Stimulated activated CD4-positive, alpha-beta T cell treated with anti-CD3 and anti-CD28 coated beads, Interleukin-12 subunit alpha, Interleukin-12 subunit beta, amount 100 ng/mL, for 48 hours (primary cell): ENCODE data around the gene PFKP.
"Not testable (repeated sequence)": the region's sequence is repeated elsewhere in the genome, so short reads cannot be mapped to it uniquely, and the experiment has no call there.

ENCODE experiments used
- DNase-seq, 3 donors: peaks; one replicate each; pipeline ENCODE4 v3.0.0-alpha.2; 2020; ENCODE audit warnings: low read depth in 2 of 3, low spot score in 1 of 3

Gene PFKP

DNA sequence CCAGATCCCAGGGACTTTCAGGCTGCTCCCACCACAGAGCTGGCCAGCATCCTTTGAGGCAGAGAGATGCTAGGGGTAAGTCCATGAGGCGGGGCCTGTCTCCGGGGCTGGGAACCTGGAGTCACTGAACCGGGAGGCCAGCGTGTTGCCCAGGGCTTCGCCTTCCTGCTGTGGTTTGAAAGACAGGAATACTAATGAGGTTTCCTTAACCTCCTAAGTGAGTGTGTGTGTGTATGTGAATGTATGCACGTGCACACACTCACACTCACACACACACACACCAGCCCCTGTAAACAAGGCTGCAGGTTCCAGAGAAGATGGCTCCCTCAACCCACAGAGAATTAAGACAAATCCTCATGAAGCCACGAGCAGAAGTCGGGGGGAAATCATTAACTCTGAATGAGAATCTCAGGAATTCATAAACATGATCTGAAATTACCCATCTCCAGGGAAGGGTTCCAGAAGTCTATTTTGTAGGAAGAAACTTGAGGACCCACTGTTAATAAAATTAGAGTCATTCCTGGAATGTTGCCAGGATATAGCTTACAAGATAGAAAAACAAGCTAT lies 20.3 kb upstream of the PFKP start:
- DNase-seq, result no peak

- DNase-seq, result no peak
Measured at GRCh38 chr10:3047596-3047995, 19.8 kb upstream of the PFKP start.

DNA sequence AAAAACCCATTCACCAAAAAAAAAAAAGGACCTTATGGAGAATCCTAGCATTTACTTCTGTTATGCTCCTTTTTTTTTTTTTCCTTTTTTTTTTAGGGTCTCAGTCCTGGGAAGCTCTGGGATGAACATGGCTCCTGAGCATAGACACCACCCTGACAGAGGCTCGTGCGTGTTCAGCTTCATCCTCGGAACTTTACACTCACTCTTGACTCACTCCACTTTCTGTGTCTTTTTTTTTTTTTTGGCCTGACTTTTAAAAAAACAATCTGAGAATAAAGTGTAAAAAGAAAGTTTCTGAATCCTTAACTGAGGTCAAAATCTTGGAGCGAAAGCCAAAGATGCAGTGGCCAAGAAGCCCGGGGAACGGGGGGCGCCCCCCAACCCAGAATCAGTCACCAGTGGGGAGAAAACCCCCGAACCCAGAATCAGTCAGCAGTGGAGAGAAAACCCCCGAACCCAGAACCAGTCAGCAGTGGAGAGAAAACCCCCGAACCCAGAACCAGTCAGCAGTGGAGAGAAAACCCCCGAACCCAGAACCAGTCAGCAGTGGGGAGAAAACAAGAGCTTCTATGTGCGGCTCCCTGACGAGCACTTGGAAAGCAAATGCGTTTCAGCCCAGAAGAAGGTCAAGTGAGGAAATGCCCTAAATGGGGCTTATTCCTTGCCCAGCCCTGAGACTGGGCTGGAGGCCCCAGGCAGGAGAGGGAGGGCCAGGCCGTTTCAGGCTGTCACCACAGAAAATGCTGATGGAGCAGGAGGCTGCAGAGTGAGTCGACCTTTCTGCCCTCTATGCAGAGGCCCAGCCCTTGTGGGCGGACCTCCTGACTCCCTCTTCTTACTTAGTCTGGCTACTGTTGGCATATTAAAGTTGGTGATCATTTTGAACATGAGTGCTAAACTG lies 19.0 kb upstream of the PFKP start:
- DNase-seq, result no peak

DNA sequence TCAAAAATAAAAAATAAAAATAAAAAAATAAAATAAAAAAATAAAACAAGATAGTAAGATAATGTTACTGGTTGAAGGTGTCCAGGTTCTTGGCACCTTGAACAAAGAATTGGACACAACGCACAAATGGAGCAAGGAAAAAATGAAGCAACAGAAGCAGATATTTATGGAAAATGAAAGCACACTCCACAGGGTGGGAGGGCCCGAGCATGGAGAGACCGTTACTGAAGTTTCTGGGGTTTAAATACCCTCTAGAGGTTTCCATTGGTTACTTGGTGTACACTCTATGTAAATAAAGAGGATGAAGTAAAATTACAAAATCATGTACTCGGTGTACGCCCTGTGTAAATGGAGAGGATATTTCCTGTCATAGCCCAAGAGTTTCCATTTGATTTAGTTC lies 15.7 kb upstream of the PFKP start:
- DNase-seq, result no peak

DNA sequence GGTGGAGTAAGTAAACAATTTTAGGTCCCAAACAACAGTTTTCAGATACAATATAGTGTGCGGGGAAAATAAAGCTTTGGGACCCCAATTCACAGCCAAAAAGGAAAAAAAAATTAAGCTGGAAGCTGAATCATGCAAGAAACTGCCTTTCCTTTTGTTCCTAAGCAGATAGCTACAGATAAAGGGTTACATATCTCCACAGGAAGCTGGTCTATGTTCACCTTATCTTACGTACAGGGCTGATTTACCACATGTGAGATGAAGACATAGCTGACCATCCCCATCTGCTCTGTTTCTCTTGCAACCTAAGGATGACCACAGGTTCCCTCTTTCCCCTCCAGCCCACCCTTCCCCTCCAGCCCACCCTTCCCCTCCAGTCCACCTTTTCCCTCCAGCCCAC lies 14.2 kb upstream of the PFKP start:
- no peak for DNase-seq

GRCh38 chr10:3054183-3054850 lies 13.0 kb upstream of the PFKP start:
- no peak for DNase-seq

GRCh38 chr10:3054851-3055199 lies 12.5 kb upstream of the PFKP start:
- DNase-seq, result no peak

DNA sequence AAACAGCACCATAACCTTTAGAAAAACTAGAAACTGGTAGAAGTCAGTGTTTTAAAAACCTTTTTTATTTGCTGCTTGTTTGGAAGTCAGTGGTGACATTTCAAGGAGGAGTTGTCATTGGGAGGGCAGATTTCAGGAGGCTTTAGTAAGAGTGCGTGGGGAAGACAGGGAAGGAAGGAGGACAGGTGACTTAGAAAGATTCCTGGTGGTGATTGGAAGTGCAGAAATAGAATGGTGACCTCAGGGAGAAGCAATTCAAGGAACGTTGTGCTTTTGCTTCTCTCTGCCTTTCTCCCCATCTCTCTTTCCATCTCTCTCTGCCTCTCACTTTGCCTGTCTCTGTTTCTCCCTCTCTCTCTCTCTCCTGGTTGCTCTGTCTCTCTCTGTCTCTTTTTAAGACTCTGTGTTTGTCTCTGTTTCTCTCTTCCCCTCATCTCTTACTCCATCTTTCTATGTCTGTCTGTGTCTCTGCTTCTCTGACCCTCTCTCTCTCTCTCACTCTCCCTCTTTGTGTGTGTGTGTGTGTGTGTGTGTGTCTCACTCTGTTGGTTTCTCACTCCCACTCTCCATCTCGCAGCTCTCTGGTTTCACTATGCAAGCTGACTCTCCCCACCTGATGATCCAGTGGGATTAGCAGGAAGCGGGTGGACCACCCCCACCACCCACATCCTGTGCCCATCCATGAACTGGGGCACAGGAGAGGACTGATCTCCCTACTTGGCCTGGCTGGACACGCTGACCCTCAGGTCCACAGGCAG lies 10.9 kb upstream of the PFKP start:
- DNase-seq, result no peak

GRCh38 chr10:3057946-3058345 lies 9.4 kb upstream of the PFKP start:
- DNase-seq, result no peak

GRCh38 chr10:3059974-3060373 lies 7.4 kb upstream of the PFKP start:
- no peak for DNase-seq

DNA sequence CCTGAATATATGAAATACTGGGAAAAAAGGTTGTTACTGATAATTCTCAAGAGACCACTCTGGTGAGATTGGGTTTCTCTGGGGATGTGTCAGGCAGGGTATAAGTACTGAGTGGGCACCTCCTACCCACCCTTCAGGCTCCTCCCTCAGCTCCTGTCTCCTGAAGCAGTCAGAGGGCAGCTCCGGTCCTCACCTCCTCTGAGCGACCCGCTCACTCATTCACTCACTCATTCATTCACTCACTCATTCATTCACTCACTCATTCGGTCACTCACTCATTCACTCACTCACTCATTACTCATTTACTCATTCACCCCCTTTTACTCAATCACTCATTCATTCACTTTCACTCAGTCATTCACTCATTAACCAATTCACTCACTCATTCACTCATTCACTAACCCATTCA lies 6.9 kb upstream of the PFKP start:
- DNase-seq, result no peak

DNA sequence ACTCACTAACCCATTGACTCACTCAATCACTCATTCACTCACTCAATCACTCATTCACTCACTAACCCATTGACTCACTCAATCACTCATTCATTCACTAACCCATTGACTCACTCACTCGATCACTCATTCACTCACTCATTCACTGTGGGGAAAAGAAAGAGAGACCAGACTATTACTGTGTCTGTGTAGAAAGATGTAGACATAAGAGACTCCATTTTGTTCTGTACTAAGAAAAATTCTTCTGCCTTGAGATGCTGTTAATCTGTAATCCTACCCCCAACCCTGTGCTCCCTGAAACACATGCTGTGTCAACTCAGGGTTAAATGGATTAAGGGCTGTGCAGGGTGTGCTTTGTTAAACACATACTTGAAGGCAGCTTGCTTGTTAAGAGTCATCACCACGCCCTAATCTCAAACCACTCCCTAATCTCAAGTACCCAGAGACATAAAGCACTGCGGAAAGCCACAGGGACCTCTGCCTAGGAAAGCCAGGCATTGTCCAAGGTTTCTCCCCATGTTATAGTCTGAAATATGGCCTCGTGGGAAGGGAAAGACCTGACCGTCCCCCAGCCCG lies 5.9 kb upstream of the PFKP start:
- not testable (repeated sequence) for DNase-seq

DNA sequence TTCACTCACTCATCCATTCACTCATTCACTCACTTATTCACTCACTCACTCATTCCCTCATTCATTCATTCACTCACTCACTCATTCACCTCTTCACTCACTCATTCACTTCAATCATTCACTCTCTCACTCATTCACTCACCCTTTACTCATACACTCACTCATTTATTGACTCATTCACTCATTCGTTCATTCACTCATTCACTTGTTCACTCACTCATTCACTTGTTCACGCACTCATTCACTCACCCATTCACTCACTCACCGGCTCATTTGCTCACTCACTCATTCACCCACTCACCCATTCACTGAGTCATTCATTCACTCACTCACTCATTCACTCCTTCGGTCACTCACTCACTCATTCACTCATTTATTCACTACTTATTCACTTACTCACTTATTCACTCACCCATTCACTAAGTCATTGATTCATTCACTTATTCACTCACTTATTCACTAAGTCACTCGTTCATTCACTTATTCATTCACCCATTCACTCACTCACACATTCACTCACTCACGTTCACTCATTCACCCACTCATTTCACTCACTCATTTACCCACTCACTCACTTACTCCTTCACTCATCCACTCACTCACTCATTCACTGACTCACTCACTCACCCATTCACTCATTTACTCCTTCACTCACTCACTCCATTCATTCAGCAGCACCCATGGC lies 4.7 kb upstream of the PFKP start:
- no peak for DNase-seq

- DNase-seq, result no peak
Measured at GRCh38 chr10:3064423-3064822, 2.9 kb upstream of the PFKP start.

DNA sequence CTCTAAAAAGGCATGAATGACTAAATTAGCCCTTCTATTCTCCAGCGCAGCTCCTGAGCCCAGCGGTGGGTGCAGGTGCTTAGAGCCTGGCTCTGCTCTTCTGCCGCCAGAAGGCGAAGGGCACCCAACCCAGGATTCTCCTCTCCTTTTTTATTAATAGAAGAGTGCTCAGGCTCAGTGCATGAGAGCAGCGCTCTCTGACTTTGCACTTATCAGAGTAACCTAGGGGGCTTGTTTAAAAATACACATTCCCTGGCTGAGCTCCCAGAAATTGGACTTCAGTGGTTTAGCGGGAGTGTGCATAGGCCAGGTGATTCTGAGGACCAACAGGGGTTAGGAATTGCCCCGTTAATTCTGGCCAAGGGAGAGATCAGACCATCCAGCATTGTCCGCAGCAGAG lies 1.7 kb upstream of the PFKP start:
- DNase-seq, result no peak

- DNase-seq, result no peak
Measured at GRCh38 chr10:3066317-3067117, 831 bp upstream of the PFKP start.

DNA sequence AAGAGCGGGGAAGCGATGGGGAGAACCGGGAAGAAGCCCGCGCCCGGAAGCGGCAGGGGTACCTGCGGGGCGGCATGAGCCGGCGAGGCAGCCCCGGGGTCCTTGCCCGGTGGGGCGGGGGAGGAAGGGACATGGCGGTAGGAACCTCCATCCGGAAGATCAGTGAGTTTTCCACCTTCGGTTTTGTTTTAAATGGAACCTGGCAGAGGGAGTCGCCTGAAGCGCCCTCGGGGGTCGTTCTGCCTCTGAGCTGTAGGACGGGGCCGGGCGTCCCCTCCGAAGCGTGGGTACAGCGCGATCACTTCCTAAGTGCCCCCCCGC lies 471 bp downstream of the PFKP start:
- DNase-seq, result peak in 1 of 3 donors; percentile 13

DNA sequence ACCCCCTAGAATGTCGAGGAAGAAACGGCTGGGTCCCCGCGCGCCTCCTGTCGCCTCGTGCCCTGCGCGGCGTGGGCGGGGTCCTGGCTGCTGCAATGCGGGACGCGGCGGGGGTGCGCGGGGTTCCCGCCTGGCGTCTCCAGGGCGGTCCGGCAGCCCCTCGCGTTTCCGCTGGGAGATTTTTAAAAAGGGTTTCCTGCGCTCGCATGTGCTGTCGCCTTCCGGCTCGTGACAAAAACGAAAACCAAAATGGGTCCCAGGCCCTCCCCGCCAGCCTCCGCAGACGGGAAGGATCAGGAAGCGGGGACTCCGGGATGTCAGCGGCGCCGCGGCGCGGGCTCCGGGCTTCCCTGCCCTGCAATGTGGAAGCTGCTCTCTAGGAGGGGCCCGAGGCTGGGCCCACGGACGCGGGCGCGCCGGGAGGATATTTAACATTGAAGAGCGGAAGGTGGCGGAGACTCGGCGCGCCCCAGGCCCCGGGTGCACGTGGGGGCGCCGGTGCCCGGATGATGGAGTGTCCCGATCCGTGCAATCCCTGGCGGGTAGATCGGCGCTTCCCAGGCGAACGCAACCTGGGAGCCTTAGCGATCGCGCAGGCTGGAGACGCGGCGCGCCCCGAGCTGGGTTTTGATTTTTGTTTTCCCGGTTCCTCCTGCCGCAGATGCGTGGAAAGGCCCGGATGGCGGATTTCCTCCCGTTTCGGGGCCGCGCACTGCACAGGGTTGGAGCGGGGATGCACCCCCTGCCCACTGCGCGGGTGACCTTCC lies 1.0 kb downstream of the PFKP start:
- peak; percentile 54 to 60 (median 60) for DNase-seq
